HFFc6 (cell line): ENCODE measurements around the gene ASIC2. TPM values are rescaled to one million over a fixed set of nuclear protein-coding genes. Genes with fewer than 3 reads are reported as not detected.

Source experiments
- DNase-seq: peaks from one replicate; pipeline ENCODE4 v3.0.0-alpha.2; 2018
- H3K27ac Mint-ChIP-seq: 2 replicates; pipeline ENCODE4 v1.8.0; 2020; ENCODE audit warnings: mild to moderate bottlenecking, mixed read lengths
- H3K27me3 Mint-ChIP-seq: 2 replicates; pipeline ENCODE4 v1.8.0; 2021; ENCODE audit warnings: mild to moderate bottlenecking, moderate library complexity, mixed read lengths; ENCODE audit not compliant: insufficient read depth
- H3K36me3 Mint-ChIP-seq: 2 replicates; pipeline ENCODE4 v1.8.0; 2021; ENCODE audit warnings: low read depth, mixed read lengths
- H3K4me1 Mint-ChIP-seq: 2 replicates; pipeline ENCODE4 v1.8.0; 2020; ENCODE audit warnings: low read depth, mixed read lengths
- H3K4me3 Mint-ChIP-seq: 2 replicates; pipeline ENCODE4 v1.8.0; 2020; ENCODE audit warnings: mild to moderate bottlenecking, moderate library complexity, mixed read lengths
- H3K9me3 Mint-ChIP-seq: 2 replicates; pipeline ENCODE4 v1.8.0; 2020; ENCODE audit warnings: mild to moderate bottlenecking, mixed read lengths
- CTCF ChIP-seq: fragments of 200-600 bp; sonication (generic); IDR thresholded peaks from 2 replicates; pipeline ENCODE4 v1.5.0; 2021; ENCODE audit warnings: antibody characterized with exemption, mild to moderate bottlenecking
- total RNA-seq, 6 experiments: library from RNA; stranded (reverse); fragmentation: NEBNext Ultra II Directional; extraction: Animal tissue kit (Norgen Biotek cat#: 25700); gene quantifications; 2 replicates in 1 of 6; 3 replicates in 5 of 6; pipeline ENCODE4 v1.2.3, GENCODE V29; 2021

Gene ASIC2
- total RNA-seq, 6 experiments from 2014 or later = not detected

GRCh38 chr17:33171931-33172330 is 121.2 kb downstream of the ASIC2 start:
- Mint-ChIP-seq H3K27ac (no peak overlapping the region), H3K9me3 (peaks cover 78% of the 10 kb centered on the region), H3K4me3 (no peak overlapping the region), H3K36me3 (no peaks in the 10 kb centered on the region; the same call in 1 of the 2 replicates), H3K27me3 (no peaks in the 10 kb centered on the region; the same call in 1 of the 2 replicates), H3K4me1 (no peaks in the 10 kb centered on the region)
- no peak for TF ChIP-seq CTCF
- DNase-seq = no peak

DNA sequence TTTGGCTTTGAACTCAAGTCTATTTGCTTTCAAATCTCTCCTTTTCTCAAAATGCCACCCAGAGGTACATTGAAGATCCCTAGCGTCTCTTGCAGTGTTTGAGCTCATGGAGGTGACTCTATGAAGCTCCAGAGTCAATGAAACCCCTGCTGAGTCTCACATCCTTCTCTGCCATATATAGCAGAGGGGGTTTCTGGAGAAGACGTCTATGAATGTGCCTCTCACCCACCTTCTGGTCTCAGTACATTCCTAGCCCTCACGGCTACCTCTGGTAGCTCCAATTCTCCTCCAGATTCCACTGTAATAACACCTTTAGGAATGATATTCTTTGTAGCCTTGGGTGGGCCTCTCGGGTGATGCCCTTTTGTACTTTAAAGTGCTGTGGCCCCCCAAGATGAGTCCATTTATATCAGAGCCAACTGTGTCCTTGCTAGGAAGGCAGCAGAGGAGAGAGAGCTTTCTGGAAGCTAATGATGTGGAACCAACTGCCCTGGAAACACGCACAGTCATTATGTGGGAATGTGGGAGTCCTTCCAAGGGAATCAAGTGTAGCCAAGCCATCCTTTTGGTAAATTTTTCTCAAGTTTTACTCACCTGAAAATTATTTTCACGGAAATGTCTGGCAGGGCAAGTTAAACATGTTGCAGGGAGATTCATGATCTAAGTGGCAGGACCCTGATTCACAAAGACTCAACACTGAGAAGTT is 123.4 kb downstream of the ASIC2 start:
- TF ChIP-seq CTCF = no peak
- Mint-ChIP-seq H3K4me3 (no peak overlapping the region), H3K27ac (no peak overlapping the region), H3K36me3 (no peaks in the 10 kb centered on the region; the same call in 1 of the 2 replicates), H3K27me3 (no peaks in the 10 kb centered on the region; the same call in 1 of the 2 replicates), H3K9me3 (peaks cover 62% of the 10 kb centered on the region), H3K4me1 (no peaks in the 10 kb centered on the region)
- peak; percentile 6 for DNase-seq

GRCh38 chr17:33167736-33168135 is 125.4 kb downstream of the ASIC2 start:
- no peak for TF ChIP-seq CTCF
- H3K27ac Mint-ChIP-seq = no peak overlapping the region
- H3K4me3 Mint-ChIP-seq = no peak overlapping the region
- peaks cover 63% of the 10 kb centered on the region for H3K9me3 Mint-ChIP-seq
- peaks cover 2% of the 10 kb centered on the region for H3K27me3 Mint-ChIP-seq
- H3K36me3 Mint-ChIP-seq = no peaks in the 10 kb centered on the region; the same call in 1 of the 2 replicates
- no peaks in the 10 kb centered on the region for H3K4me1 Mint-ChIP-seq
- DNase-seq = no peak

DNA sequence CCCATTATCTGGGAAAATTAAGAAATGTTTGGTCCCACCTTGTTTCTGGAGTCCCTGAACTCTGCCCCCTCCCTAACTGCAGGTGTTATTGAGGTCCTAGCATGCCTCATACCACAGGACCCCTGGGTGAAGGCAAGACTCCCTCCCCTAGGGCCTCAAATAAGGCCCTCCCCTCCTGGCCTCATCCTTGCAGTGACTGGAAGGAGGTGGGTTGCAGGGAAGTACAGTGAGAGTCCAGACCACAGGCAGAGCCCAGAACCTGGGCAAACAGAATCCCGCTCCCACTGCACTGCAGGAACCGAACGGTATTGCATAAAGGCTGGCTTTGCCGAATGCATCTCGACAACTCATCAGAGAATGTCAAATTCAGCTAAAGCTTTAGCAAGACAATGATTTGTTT is 126.6 kb downstream of the ASIC2 start:
- no peak overlapping the region for H3K4me3 Mint-ChIP-seq
- H3K9me3 Mint-ChIP-seq = peaks cover 66% of the 10 kb centered on the region
- no peak for TF ChIP-seq CTCF
- H3K4me1 Mint-ChIP-seq = no peaks in the 10 kb centered on the region
- H3K27ac Mint-ChIP-seq = no peak overlapping the region
- no peak for DNase-seq
- H3K36me3 Mint-ChIP-seq = no peaks in the 10 kb centered on the region; the same call in 1 of the 2 replicates
- peaks cover 2% of the 10 kb centered on the region for H3K27me3 Mint-ChIP-seq

GRCh38 chr17:33164169-33164881 is 128.8 kb downstream of the ASIC2 start:
- no peak overlapping the region for H3K27ac Mint-ChIP-seq
- no peak for DNase-seq
- TF ChIP-seq CTCF = no peak
- H3K9me3 Mint-ChIP-seq = peaks cover 52% of the 10 kb centered on the region
- no peaks in the 10 kb centered on the region for H3K4me1 Mint-ChIP-seq
- H3K36me3 Mint-ChIP-seq = no peaks in the 10 kb centered on the region; the same call in 1 of the 2 replicates
- no peak overlapping the region for H3K4me3 Mint-ChIP-seq
- H3K27me3 Mint-ChIP-seq = peaks cover 2% of the 10 kb centered on the region
